Activated T-helper 1 cell treated with Interleukin-2 at 50 U/mL for 16 hours (primary cell): ENCODE results near the gene ANKS3.
A peak's percentile ranks its signal among the peaks of the same experiment; 100 is the strongest.

Experiments used
- DNase-seq: peaks from one replicate; pipeline ENCODE4 v3.0.0-alpha.2; 2020; ENCODE audit warnings: low read depth

The ANKS3 gene

GRCh38 chr16:4684058-4684715 lies 49.9 kb downstream of the ANKS3 start:
- DNase-seq, result no peak

- no peak for DNase-seq
Measured at GRCh38 chr16:4683255-4684057, 50.6 kb downstream of the ANKS3 start.

- DNase-seq, result no peak
Measured at GRCh38 chr16:4682616-4683254, 51.3 kb downstream of the ANKS3 start.

- no peak for DNase-seq
Measured at GRCh38 chr16:4682084-4682591, 51.9 kb downstream of the ANKS3 start.

GRCh38 chr16:4681471-4682083 lies 52.5 kb downstream of the ANKS3 start:
- DNase-seq, result no peak

GRCh38 chr16:4680673-4681470 lies 53.2 kb downstream of the ANKS3 start:
- DNase-seq, result no peak

GRCh38 chr16:4679850-4680636 lies 54.0 kb downstream of the ANKS3 start:
- DNase-seq, result no peak

- DNase-seq, result no peak
Measured at GRCh38 chr16:4679156-4679849, 54.8 kb downstream of the ANKS3 start.

- no peak for DNase-seq
Measured at GRCh38 chr16:4678596-4678995, 55.5 kb downstream of the ANKS3 start.

- no peak for DNase-seq
Measured at GRCh38 chr16:4677994-4678393, 56.1 kb downstream of the ANKS3 start.

GRCh38 chr16:4677390-4677789 lies 56.7 kb downstream of the ANKS3 start:
- DNase-seq, result no peak

- DNase-seq, result no peak
Measured at GRCh38 chr16:4676831-4677230, 57.2 kb downstream of the ANKS3 start.

- DNase-seq, result peak; percentile 54
Measured at GRCh38 chr16:4675864-4676786, 57.9 kb downstream of the ANKS3 start.

- no peak for DNase-seq
Measured at GRCh38 chr16:4674926-4675530, 59.0 kb downstream of the ANKS3 start.

GRCh38 chr16:4673387-4674046 lies 60.6 kb downstream of the ANKS3 start:
- DNase-seq, result no peak

- DNase-seq, result no peak
Measured at GRCh38 chr16:4668313-4668960, 65.6 kb downstream of the ANKS3 start.

- no peak for DNase-seq
Measured at GRCh38 chr16:4667203-4667963, 66.7 kb downstream of the ANKS3 start.
